Suppressor macrophage treated with lipopolysaccharide for 1 hour (primary cell): ENCODE results near the gene CTNND2.

Experiments used
- DNase-seq, 3 donors: peaks; one replicate each; pipeline ENCODE4 v3.0.0-alpha.2; 2020 to 2022

The CTNND2 gene

DNA sequence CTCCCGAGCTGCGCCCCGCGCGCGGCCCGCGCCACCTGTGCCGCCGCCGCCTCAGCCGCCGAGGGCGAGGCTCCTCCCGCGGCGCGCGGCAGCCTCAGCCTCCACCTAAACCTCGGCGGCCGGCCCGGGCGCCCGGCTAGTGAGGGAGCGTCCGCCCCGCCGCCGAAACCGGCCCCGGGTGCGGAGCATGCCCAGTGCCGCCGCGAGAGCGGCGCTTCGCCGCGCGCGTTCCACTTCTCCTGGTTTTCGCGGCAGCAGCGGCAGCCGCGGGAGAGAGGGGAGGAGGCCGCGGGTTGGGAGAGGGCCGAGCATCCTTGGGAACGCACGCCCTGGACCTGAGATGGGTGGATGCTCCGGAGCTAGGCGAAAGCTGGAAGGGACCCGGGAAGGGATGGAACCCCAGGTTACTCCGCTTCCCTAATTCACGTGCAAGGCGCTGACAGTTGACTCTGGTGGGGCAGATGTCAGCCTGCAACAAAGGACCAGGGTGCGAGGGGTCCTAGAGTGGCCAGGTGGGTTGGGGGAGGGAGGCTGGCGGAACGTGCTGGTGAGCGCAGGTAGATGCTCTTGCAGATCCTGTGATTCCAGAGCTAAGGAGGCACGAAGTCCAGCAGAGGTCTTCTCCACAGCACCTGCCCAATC is at the start of gene CTNND2:
Gene CTNND2 (minus strand): TSS at position 182 of the 642 bp plus-strand sequence. CDS start 593 bp downstream, outside the sequence.
- no peak for DNase-seq

DNA sequence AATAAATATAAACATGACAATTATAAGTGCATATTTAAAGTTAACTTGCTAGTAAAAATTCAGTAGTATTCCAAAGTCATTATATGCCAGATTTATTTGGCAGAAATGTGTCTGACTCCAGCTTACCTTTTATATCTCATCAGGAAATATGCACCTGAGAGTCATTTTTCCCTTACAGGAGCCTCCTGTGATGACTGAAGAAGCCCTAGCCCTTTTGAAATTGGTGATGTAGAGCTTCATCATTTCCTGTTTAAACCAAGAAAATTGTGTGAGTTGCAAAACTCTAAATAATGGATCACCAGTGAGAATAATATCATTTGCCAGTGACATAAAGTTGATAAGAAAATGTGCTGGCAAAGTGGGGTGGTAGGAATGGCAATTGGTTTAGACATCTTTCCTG is 42.1 kb upstream of the CTNND2 start:
- DNase-seq: no peak

GRCh38 chr5:11941566-11941965 is 37.3 kb upstream of the CTNND2 start:
- no peak for DNase-seq

DNA sequence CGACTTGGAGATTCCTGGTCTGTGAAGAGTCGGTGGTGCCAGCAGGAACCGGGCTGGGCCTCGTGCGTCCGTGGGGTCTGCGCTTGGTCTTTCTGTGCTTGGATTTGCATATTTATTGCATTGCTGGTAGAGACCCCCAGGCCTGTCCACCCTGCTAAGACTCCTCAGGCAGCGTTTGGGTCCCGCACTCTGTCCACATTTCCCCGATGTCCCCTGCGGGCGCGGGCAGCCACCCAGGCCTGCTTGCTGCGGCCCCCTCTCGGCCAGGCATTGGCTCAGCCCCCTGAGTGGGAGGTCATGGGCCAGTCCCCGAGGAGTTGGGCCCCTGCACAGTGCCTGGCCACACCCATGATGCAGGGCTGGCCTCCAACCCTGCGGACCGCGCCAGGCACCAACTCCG is 27.4 kb upstream of the CTNND2 start:
- no peak for DNase-seq

DNA sequence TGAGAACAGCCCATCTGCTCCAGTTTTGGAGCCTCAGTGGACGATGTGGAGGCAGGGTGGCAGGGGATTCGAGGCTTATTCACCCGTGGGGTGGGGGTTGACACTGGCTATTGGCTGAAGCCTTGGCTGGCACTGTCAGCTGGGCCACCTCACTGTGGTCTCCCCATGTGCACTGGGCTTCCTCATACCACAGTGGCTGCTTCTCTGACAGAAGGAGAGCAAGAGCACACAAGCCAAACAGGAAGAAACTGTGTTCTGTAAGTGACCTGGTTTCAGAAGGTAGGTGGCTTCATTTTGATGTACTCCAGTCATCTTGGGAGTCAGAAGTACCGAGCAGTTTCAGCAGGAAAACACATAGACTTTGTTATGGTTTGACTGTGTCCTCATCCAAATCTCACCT is 24.7 kb upstream of the CTNND2 start:
- no peak for DNase-seq

GRCh38 chr5:11925701-11926100 is 21.5 kb upstream of the CTNND2 start:
- DNase-seq: no peak

- no peak for DNase-seq
These were observed 18.1 kb upstream of the CTNND2 start for GRCh38 chr5:11922394-11922793.

GRCh38 chr5:11918463-11919045 is 14.3 kb upstream of the CTNND2 start:
- DNase-seq: no peak

DNA sequence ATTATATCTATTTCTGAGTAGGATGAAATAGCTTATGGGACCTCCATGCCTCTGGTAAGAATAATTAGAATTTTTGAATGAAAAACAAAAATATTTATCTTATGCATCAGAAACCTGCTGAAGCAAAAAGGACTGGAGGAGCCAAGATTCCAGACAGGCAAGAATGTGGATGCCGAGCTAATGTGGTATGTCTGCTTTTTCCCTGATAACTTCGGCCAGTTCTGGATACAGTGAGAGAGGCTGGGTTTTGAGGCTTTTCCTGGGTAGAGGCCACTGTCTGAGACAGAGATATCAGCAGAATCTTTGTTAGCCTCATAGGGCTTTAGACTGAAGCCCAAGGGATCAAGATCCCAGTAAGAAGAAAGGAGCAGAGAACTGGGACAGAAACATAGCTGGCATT is 5.2 kb upstream of the CTNND2 start:
- DNase-seq: no peak

GRCh38 chr5:11906497-11906896 is 2.3 kb upstream of the CTNND2 start:
- DNase-seq: no peak

GRCh38 chr5:11905206-11905605 is 960 bp upstream of the CTNND2 start:
- no peak for DNase-seq

DNA sequence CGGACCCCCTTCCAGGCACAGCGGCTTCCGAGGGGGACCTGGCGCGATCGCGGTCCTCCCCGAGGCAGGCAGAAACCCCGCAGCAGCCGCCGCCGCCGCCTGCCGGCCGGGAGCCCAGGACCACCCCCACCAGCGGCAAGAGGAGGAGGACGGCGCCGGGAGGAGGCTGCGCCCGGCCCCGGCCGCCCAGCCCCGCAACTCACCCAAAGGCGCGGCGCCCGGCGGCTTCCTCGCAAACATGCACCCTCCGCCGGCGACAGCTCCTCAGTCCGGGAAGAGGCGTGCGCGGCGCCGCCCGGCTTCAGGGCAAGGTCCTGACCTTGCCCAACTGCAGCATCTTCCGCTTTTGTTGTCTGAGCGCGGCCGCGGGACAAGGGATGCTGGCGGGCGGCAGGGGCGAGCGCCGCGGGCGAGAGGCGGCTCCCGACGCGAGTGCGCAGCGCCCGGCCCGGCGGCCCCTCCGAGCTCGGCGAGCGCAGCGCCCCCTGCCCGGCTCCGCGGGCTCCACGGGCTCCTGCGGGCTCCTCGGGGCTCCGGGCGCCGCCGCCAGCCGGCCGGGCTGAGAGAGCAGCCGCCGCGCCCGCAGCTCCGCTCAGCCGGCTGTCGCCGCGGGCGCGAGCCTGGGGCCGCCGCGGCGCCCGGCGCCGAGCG is 507 bp downstream of the CTNND2 start:
- peak; percentile 26 to 40 (median 28) for DNase-seq

- DNase-seq: no peak
These were observed 1.1 kb downstream of the CTNND2 start for GRCh38 chr5:11903121-11903613.

DNA sequence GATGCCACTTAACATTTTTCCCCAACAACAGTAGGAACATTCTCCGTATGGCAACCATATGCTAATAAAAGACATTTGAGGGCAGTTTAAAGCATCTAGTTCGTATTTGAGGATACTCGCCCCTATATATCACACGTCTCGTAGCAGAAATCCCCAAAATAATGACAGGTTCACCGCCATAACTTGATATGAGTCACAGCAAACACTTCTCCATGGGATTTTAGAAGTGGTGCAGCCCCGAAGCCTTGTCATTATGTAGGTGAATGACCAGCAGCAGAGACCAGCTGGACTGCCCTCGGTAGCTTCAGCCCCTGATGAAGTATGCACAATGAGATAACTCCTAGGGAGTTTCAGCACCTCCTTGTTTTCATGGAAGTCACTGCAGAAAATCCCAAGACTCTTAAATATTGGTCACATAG is 2.0 kb downstream of the CTNND2 start:
- DNase-seq: no peak

- no peak for DNase-seq
These were observed 5.5 kb downstream of the CTNND2 start for GRCh38 chr5:11898787-11899186.

- no peak for DNase-seq
These were observed 6.5 kb downstream of the CTNND2 start for GRCh38 chr5:11897781-11898180.

GRCh38 chr5:11894992-11895391 is 9.3 kb downstream of the CTNND2 start:
- no peak for DNase-seq

- no peak for DNase-seq
These were observed 11.4 kb downstream of the CTNND2 start for GRCh38 chr5:11892832-11893231.

DNA sequence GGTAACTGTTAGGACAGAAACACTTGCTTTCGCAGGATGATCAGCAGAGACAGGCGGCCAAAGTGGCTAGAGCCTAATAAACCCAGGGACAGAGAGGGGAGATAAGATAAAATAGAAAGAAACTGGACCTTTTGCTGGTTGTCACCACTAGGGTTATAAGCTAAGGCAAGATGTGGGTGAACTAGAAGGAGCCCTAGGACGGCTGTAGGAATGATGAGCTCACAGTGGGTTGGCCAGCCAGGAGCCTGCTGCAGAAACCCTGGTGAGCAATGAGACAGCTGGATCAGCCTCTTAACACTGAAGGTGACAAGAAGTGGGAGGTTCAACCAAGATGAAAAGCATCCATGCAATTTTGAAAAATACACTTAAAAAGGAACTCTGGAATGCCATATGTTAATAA is 13.5 kb downstream of the CTNND2 start:
- no peak for DNase-seq

- no peak for DNase-seq
These were observed 16.0 kb downstream of the CTNND2 start for GRCh38 chr5:11888221-11888620.

DNA sequence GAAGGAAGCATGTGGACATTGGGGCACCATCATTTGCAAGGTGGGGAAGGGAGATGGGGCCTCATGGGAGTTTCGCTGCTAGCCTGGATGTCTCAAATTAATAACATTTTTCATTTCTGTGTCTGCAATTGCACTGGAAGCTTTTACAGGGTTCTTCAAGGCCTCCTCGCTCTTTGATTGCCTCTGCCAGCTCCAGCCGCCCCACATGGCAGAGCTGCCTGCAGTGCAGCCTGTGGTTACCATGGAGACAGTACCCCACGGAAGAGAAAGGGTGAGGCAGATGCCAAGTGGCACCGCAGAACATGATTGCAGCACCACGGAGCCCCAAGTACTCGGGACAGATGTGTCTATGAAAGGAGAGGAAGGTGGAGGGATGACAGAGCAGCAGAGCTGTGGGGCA is 25.4 kb downstream of the CTNND2 start:
- no peak for DNase-seq

DNA sequence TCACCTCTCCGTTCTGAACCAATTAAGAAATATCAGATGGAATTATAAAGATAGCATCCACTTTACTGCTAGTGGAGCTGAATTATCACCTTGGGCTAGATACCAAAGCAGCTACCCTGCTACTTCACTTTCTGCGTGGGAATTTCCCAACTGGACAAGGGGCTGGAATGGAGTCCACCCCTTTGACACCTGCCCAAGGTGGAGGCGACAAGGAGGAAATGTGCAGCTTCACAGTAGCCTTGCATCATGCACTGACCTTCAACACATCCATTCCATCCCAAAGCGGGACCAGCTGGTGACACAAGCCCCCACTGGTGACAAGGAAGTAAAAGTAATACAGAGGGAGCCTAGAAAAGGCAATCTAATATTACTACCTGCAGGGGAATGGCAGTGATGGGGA is 30.7 kb downstream of the CTNND2 start:
- no peak for DNase-seq

DNA sequence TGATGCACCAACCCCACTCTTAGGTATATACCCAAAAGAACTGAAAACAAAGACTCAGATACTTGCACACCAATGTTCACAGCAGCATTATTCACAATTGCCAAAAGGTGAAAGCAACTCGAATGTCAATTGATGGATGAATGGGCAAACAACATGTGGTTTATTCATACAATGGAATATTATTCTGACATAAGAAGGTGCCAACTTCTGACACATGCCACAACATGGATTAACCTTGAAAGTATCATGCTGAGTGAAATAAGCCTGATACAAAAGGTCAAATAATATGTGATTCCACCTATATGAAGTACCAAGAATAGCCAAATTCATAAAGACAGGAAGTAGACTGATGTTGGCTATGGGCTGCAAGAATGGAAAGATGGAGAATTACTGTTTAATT is 35.0 kb downstream of the CTNND2 start:
- no peak for DNase-seq

GRCh38 chr5:11863911-11864310 is 40.3 kb downstream of the CTNND2 start:
- no peak for DNase-seq
